HG03175 (cell line): ENCODE measurements around the gene YPEL1.
"Not testable (repeated sequence)": the region's sequence is repeated elsewhere in the genome, so short reads cannot be mapped to it uniquely, and the experiment has no call there.

Source experiments
- ATAC-seq: cut with Tn5 transposase; IDR thresholded peaks from one replicate; pipeline ENCODE4 v1.9.1; 2021; ENCODE audit warnings: mild to moderate bottlenecking, moderate library complexity; ENCODE audit not compliant: unreplicated experiment

YPEL1 gene

GRCh38 chr22:21724496-21724895, 11.1 kb downstream of the YPEL1 start:
- ATAC-seq = not testable (repeated sequence)

- ATAC-seq = not testable (repeated sequence)
These were observed 14.3 kb downstream of the YPEL1 start for GRCh38 chr22:21721195-21721852.

- ATAC-seq = not testable (repeated sequence)
These were observed 15.3 kb downstream of the YPEL1 start for GRCh38 chr22:21720191-21720859.

- no peak for ATAC-seq
These were observed 16.6 kb downstream of the YPEL1 start for GRCh38 chr22:21719024-21719423.

- ATAC-seq = no peak
These were observed 17.1 kb downstream of the YPEL1 start for GRCh38 chr22:21718499-21718898.

GRCh38 chr22:21716395-21717122, 19.0 kb downstream of the YPEL1 start:
- not testable (repeated sequence) for ATAC-seq

- ATAC-seq = no peak
These were observed 20.8 kb downstream of the YPEL1 start for GRCh38 chr22:21714786-21715185.

- ATAC-seq = no peak
These were observed 21.4 kb downstream of the YPEL1 start for GRCh38 chr22:21714059-21714770.

- no peak for ATAC-seq
These were observed 22.1 kb downstream of the YPEL1 start for GRCh38 chr22:21713428-21714058.

GRCh38 chr22:21712751-21713427, 22.7 kb downstream of the YPEL1 start:
- peak; percentile 50 for ATAC-seq

- ATAC-seq = no peak
These were observed 23.7 kb downstream of the YPEL1 start for GRCh38 chr22:21711851-21712250.

GRCh38 chr22:21710156-21710555, 25.4 kb downstream of the YPEL1 start:
- ATAC-seq = no peak

GRCh38 chr22:21709688-21710087, 25.9 kb downstream of the YPEL1 start:
- no peak for ATAC-seq

- no peak for ATAC-seq
These were observed 26.6 kb downstream of the YPEL1 start for GRCh38 chr22:21708960-21709359.

GRCh38 chr22:21707677-21708076, 27.9 kb downstream of the YPEL1 start:
- no peak for ATAC-seq

- ATAC-seq = no peak
These were observed 31.8 kb downstream of the YPEL1 start for GRCh38 chr22:21703684-21704316.

- no peak for ATAC-seq
These were observed 32.6 kb downstream of the YPEL1 start for GRCh38 chr22:21702700-21703683.

GRCh38 chr22:21702094-21702493, 33.5 kb downstream of the YPEL1 start:
- ATAC-seq = no peak
